Keratinocyte (primary cell): Measurements from ENCODE around the gene ARHGAP19. TPM values are rescaled to one million over a fixed set of nuclear protein-coding genes. Genes with fewer than 3 reads are reported as not detected.

Experiments
- DNase-seq: peaks from one replicate; pipeline ENCODE4 v3.0.0-alpha.2; 2011; ENCODE audit warnings: low read depth, missing footprints, low spot score
- FAIRE-seq: peaks from 2 replicates; lab custom pipeline; 2011; peaks lifted over from hg19 to GRCh38; lab: Jason Lieb, UNC
- H2AFZ ChIP-seq: 2 replicates; pipeline ENCODE4 v1.6.0; 2012; ENCODE audit warnings: low read length, control low read depth, inconsistent platforms; ENCODE audit not compliant: control insufficient read depth
- H3K27ac ChIP-seq: 2 replicates; pipeline ENCODE4 v1.5.1; 2011; ENCODE audit warnings: low read length; ENCODE audit not compliant: control insufficient read depth, insufficient read depth
- H3K27me3 ChIP-seq: 3 replicates; pipeline ENCODE4 v1.6.0; 2011; ENCODE audit warnings: low read length; ENCODE audit not compliant: control insufficient read depth, insufficient read depth; ENCODE audit errors: extremely low read depth
- H3K36me3 ChIP-seq, 2 experiments: 2 replicates in 1 of 2; 3 replicates in 1 of 2; pipeline ENCODE4 v1.5.1; 2011; ENCODE audit warnings: low read length in 2 of 2, mild to moderate bottlenecking in 1 of 2; ENCODE audit not compliant: control insufficient read depth in 2 of 2, insufficient read depth in 2 of 2; ENCODE audit errors: extremely low read depth in 1 of 2
- H3K4me1 ChIP-seq: 3 replicates; pipeline ENCODE4 v1.5.1; 2011; ENCODE audit warnings: low read length; ENCODE audit not compliant: control insufficient read depth, insufficient read depth; ENCODE audit errors: extremely low read depth
- H3K4me2 ChIP-seq: 3 replicates; pipeline ENCODE4 v1.6.0; 2011; ENCODE audit warnings: low read depth, low read length; ENCODE audit not compliant: control insufficient read depth, insufficient read depth; ENCODE audit errors: extremely low read depth
- H3K4me3 ChIP-seq, 3 experiments: fragments of 200-600 bp in 1 of 3; sonication (generic) in 1 of 3; 2 replicates in 2 of 3; 3 replicates in 1 of 3; pipeline ENCODE4 v1.5.1; 2011 to 2016; ENCODE audit warnings: low read length in 3 of 3, mild to moderate bottlenecking in 3 of 3, control low read depth in 2 of 3, inconsistent platforms in 1 of 3, low read depth in 1 of 3, mixed read lengths in 1 of 3, mixed run types in 1 of 3, moderate library complexity in 1 of 3; ENCODE audit not compliant: control insufficient read depth in 2 of 3, insufficient read depth in 2 of 3; ENCODE audit errors: extremely low read depth in 1 of 3
- H3K79me2 ChIP-seq: 2 replicates; pipeline ENCODE4 v1.6.0; 2012; ENCODE audit warnings: low read length; ENCODE audit not compliant: control insufficient read depth, insufficient read depth
- H3K9ac ChIP-seq: 3 replicates; pipeline ENCODE4 v1.6.0; 2011; ENCODE audit warnings: low read length; ENCODE audit not compliant: control insufficient read depth, insufficient read depth; ENCODE audit errors: extremely low read depth
- H3K9me1 ChIP-seq: 3 replicates; pipeline ENCODE4 v1.6.0; 2011; ENCODE audit warnings: low read length; ENCODE audit not compliant: control insufficient read depth, insufficient read depth; ENCODE audit errors: extremely low read depth
- H3K9me3 ChIP-seq: 2 replicates; pipeline ENCODE4 v1.5.1; 2012; ENCODE audit warnings: low read depth, low read length; ENCODE audit not compliant: control insufficient read depth
- H4K20me1 ChIP-seq: 3 replicates; pipeline ENCODE4 v1.6.0; 2011; ENCODE audit warnings: low read length; ENCODE audit not compliant: control insufficient read depth, insufficient read depth; ENCODE audit errors: extremely low read depth
- EZH2 ChIP-seq: IDR thresholded peaks from one replicate; pipeline ENCODE4 v1.6.1; 2012; ENCODE audit warnings: inconsistent platforms, mild to moderate bottlenecking, low read length, moderate library complexity
- dilution Hi-C: fragments of 300-500 bp; cut with MboI; formaldehyde crosslinking; loops from one replicate; pipeline ENCODE4 v1.7.0; 2020; ENCODE audit warnings: low sequenced_read_pairs; ENCODE audit not compliant: extremely low pct_ligation_motif_present
- polyA plus RNA-seq, 5 experiments: library from polyadenylated mRNA; depleted of rRNA in 3 of 5; stranded (reverse) in 3 of 5; stranded (forward) in 1 of 5; unstranded in 1 of 5; fragments of >200 nt; gene quantifications; 1 replicate in 1 of 5; 2 replicates in 3 of 5; 3 replicates in 1 of 5; pipeline versions ENCODE4 v1.2.1 to v1.2.3, GENCODE V29; 2011 to 2012; ENCODE audit warnings: missing spikeins in 2 of 5, low read depth in 1 of 5, low replicate concordance in 1 of 5
- TF ChIP-seq, protein P1 (sequence below), 3 experiments: IDR thresholded peaks in 1 of 3; conservative IDR thresholded peaks in 1 of 3; optimal IDR thresholded peaks in 1 of 3; 2 replicates in 2 of 3; 3 replicates in 1 of 3; pipeline versions ENCODE3 to v1.5.1; 2011; ENCODE audit warnings: low read length in 3 of 3, mild to moderate bottlenecking in 3 of 3, moderate library complexity in 2 of 3, control low read depth in 1 of 3, inconsistent platforms in 1 of 3; ENCODE audit not compliant: insufficient read depth in 2 of 3; ENCODE audit errors: extremely low read depth in 1 of 3

ARHGAP19 gene
- polyA plus RNA-seq, 1 donor (not counting 4 experiments of a cell fraction or from before 2014, with no cell fraction given) = 7.5 TPM

DNA sequence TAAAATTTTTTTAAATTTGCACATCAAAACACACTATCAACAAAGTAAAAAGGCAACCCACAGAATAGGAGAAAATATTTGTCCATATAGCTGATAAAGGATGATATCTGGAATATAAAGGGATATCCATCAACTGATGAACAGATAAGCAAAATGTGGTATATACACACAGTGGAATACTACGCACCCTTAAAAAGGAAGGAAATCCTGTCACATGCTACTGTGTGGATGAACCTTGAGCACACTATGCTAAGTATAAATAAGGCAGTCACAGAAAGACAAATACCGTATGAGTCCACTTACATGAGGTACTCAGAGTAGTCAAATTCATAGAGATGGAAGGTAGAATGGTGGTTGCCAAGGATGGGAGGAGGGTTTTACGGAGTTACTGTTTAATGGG lies 37.7 kb downstream of the ARHGAP19 start:
- Histone ChIP-seq H3K4me1 (no peaks in the 10 kb centered on the region), H3K9ac (no peak overlapping the region), H3K4me3 (no peak overlapping the region), H3K79me2 (no peaks in the 10 kb centered on the region), H3K36me3 (peaks cover 0 to 4% of the 10 kb centered on the region in 2 experiments), H3K4me2 (no peak overlapping the region), H2AFZ (no peak overlapping the region), H4K20me1 (no peaks in the 10 kb centered on the region), H3K27ac (no peak overlapping the region), H3K9me3 (no peaks in the 10 kb centered on the region), H3K27me3 (no peaks in the 10 kb centered on the region), H3K9me1 (no peaks in the 10 kb centered on the region)
- FAIRE-seq (no peak), DNase-seq (no peak)
- TF ChIP-seq, protein P1, sequence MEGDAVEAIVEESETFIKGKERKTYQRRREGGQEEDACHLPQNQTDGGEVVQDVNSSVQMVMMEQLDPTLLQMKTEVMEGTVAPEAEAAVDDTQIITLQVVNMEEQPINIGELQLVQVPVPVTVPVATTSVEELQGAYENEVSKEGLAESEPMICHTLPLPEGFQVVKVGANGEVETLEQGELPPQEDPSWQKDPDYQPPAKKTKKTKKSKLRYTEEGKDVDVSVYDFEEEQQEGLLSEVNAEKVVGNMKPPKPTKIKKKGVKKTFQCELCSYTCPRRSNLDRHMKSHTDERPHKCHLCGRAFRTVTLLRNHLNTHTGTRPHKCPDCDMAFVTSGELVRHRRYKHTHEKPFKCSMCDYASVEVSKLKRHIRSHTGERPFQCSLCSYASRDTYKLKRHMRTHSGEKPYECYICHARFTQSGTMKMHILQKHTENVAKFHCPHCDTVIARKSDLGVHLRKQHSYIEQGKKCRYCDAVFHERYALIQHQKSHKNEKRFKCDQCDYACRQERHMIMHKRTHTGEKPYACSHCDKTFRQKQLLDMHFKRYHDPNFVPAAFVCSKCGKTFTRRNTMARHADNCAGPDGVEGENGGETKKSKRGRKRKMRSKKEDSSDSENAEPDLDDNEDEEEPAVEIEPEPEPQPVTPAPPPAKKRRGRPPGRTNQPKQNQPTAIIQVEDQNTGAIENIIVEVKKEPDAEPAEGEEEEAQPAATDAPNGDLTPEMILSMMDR (optimal IDR thresholded peaks at IDR 0.05 in 1 of 3, IDR thresholded peaks at IDR 0.05 in 1 of 3, conservative IDR thresholded peaks at IDR 0.05 in 1 of 3; ENCODE audit: extremely low read depth in 1 of 3, insufficient read depth in 2 of 3, low read length in 3 of 3) = no peak
- TF ChIP-seq EZH2 = no peak
- dilution Hi-C loops = no loop called here

DNA sequence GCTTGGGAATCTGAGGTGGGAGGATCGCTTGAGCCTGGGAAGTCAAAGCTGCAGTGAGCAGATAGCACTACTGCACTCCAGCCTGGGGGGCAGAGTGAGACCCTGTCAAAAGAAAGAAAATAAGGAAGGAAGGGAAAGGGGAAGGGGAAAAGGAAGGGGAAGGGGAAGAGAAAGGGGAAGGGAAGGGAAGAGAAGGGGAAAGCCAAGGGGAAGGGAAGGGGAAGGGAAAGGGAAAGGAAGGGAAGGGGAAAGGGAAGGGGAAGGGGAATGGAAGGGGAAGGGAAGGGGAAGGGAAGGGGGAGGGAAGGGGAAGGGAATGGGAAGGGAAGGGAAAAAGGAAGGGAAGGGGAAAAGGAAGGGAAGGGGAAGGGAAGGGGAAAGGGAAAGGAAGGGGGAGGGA lies 41.5 kb downstream of the ARHGAP19 start:
- Histone ChIP-seq H3K36me3 (peaks cover 0 to 1% of the 10 kb centered on the region in 2 experiments), H3K27me3 (no peaks in the 10 kb centered on the region), H3K4me3 (no peak overlapping the region), H3K27ac (no peak overlapping the region), H3K79me2 (no peaks in the 10 kb centered on the region), H3K9me1 (no peaks in the 10 kb centered on the region), H3K9ac (no peak overlapping the region), H3K4me1 (no peaks in the 10 kb centered on the region), H3K9me3 (no peaks in the 10 kb centered on the region), H2AFZ (no peak overlapping the region), H4K20me1 (no peaks in the 10 kb centered on the region), H3K4me2 (no peak overlapping the region)
- TF ChIP-seq, protein P1 (optimal IDR thresholded peaks at IDR 0.05 in 1 of 3, IDR thresholded peaks at IDR 0.05 in 1 of 3, conservative IDR thresholded peaks at IDR 0.05 in 1 of 3; ENCODE audit: extremely low read depth in 1 of 3, insufficient read depth in 2 of 3, low read length in 3 of 3) = no peak
- TF ChIP-seq EZH2 = no peak
- no peak for FAIRE-seq
- dilution Hi-C loops = no loop called here
- DNase-seq = no peak
